GM12892 (cell line): Measurements from ENCODE around the gene MKRN3.

ENCODE experiments used
- DNase-seq: peaks from one replicate; pipeline ENCODE4 v3.0.0; 2011; ENCODE audit not compliant: insufficient read length
- FAIRE-seq: peaks from 2 replicates; lab custom pipeline; 2011; peaks lifted over from hg19 to GRCh38; lab: Jason Lieb, UNC
- POLR2A ChIP-seq: IDR thresholded peaks from 2 replicates; pipeline ENCODE4 v1.6.1; 2011; ENCODE audit warnings: low read depth, low read length, control low read depth
- POLR2AphosphoS5 ChIP-seq: IDR thresholded peaks from 2 replicates; pipeline ENCODE4 v1.6.1; 2011; ENCODE audit warnings: low read depth, low read length, control low read depth
- TAF1 ChIP-seq: IDR thresholded peaks from 2 replicates; pipeline ENCODE4 v1.6.1; 2011; ENCODE audit warnings: low read depth, mild to moderate bottlenecking, control low read depth, low read length, borderline replicate concordance

The MKRN3 gene

DNA sequence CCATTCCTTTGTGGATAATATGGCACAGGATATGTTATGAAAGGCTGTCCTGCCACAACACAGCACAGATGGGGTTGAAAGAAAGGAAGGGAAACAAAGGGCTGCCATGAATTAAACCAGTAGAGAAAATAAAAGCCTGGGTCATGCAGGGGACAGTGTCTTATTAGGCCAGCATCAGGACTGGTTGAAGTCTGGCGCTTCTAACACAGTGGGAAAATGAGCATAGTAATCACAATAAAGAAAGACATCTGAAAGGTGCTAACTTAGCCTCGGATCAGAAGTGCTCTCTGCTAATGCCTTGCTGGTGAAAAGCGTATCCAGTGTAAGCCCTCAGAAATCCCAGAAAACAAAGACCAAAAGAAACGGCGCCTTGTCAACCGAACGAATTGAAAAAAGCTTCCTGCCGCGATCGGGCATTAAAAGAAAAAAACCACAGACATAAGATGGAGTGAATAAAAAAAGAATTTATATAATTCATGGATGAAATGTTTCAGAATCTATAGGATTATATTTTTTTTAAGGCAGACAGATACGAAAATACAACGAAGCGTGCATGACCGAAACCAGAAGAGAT is 566 bp upstream of the MKRN3 start:
- no peak for DNase-seq
- FAIRE-seq, result no peak
- TF ChIP-seq TAF1 (no peak), POLR2AphosphoS5 (no peak), POLR2A (no peak)

DNA sequence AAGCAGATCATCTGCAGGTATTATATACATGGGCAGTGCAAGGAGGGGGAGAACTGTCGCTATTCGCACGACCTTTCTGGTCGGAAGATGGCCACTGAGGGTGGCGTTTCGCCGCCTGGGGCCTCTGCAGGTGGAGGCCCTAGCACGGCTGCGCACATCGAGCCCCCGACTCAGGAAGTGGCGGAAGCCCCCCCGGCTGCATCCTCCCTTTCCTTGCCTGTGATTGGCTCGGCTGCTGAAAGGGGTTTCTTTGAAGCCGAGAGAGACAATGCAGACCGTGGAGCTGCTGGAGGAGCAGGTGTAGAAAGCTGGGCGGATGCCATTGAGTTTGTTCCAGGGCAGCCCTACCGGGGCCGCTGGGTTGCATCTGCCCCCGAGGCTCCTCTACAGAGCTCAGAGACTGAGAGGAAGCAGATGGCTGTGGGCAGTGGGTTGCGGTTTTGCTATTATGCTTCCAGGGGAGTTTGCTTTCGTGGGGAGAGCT is 639 bp downstream of the MKRN3 start:
- DNase-seq (no peak), FAIRE-seq (no peak)
- no peak for TF ChIP-seq POLR2A
- no peak for TF ChIP-seq POLR2AphosphoS5
- TF ChIP-seq TAF1, result no peak

DNA sequence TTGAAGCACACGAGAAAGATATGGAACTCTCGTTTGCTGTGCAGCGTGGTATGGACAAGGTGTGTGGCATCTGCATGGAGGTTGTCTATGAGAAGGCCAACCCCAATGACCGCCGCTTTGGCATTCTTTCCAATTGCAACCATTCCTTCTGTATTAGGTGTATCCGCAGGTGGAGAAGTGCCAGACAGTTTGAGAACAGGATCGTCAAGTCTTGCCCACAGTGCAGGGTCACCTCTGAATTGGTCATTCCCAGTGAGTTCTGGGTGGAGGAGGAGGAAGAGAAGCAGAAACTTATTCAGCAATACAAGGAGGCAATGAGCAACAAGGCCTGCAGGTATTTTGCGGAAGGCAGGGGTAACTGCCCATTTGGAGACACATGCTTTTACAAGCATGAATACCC is 1.2 kb downstream of the MKRN3 start:
- no peak for TF ChIP-seq TAF1
- no peak for TF ChIP-seq POLR2A
- TF ChIP-seq POLR2AphosphoS5, result no peak
- FAIRE-seq, result no peak
- no peak for DNase-seq

DNA sequence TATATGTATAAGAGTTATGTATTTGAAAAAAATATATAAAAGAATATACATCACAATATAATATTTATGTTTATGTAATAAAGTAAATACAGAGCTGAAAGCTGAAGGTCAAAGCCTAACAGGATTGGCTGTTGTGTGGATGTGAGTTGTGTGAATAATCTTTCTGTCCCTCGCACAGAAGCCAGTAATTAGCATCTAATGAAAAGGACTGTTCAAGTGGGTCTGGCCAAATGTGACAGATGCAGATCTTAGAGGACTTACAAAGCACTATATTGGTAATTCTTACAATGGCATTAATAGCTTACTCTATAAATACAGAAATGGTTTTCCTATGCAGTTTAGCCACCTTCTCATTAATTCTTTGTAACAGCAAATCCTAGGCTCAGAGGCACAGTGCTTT is 2.4 kb downstream of the MKRN3 start:
- no peak for FAIRE-seq
- DNase-seq, result no peak
- no peak for TF ChIP-seq POLR2A
- TF ChIP-seq POLR2AphosphoS5, result no peak
- no peak for TF ChIP-seq TAF1

DNA sequence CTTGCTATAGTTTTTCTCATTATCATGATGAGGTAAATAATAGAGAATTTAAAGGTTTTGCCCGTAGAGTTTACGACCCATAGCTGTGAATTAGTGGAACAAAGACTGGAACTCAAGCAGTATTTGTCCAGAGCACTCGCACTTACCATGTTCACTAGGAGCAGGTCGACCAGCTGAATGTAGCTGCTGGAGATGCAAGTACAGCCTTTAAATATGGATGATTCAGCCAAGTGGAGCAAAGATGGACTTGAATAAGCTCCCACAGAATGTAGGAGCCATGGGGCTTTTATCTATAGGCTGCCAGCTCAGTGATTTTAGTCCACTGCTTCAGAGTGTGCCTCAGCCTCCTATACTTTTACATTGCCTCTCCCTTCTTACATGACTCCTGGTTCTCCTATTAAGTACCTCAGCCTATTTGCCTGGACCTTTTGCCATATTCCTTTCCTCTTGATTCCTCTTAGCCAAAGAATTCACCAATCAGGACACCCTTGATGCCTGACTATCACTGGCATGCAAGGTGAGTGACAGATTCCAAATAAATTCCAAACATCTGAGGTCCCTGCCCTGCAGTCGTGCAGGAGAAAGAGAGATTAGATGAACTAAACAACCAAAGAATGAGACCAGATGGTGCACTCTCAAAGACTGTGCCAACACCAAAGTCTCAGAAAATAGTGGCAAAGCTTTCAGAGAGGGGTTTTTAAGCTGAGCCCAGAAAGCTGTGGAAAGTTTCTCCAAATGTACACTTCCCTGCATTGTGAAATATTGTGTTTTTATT is 3.9 kb downstream of the MKRN3 start:
- no peak for TF ChIP-seq POLR2AphosphoS5
- no peak for TF ChIP-seq POLR2A
- no peak for TF ChIP-seq TAF1
- no peak for FAIRE-seq
- DNase-seq, result no peak

GRCh38 chr15:23570486-23570885 is 5.0 kb downstream of the MKRN3 start:
- FAIRE-seq (no peak), DNase-seq (no peak)

GRCh38 chr15:23572844-23573243 is 7.4 kb downstream of the MKRN3 start:
- DNase-seq (no peak), FAIRE-seq (no peak)

More at GRCh38 chr15:23570486-23570885, 5.0 kb downstream of the MKRN3 start:
- TF ChIP-seq POLR2A (no peak), TAF1 (no peak), POLR2AphosphoS5 (no peak)

DNA sequence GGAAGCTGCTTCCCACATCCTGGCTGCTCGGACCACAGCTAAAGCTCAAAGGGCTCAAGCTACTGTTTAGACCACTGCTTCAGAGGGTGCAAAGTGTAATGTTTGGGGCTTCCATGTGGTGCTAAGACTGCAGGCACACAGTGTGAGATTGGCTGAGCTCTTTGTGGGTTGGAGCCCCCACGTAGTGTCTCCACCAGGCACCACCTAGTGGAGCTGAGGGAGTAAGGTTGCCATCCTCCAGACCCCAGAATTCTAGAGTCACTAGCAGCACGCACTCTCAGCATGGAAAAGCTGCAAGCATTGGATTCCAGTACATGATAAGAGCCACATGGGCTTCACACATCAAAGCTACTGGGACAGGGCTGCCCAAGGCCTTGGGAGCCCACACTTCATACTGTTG is 9.3 kb downstream of the MKRN3 start:
- DNase-seq, result no peak

More at GRCh38 chr15:23572844-23573243, 7.4 kb downstream of the MKRN3 start:
- no peak for TF ChIP-seq POLR2A
- no peak for TF ChIP-seq POLR2AphosphoS5
- TF ChIP-seq TAF1, result no peak

GRCh38 chr15:23576061-23576460 is 10.6 kb downstream of the MKRN3 start:
- DNase-seq (no peak), FAIRE-seq (no peak)
- no peak for TF ChIP-seq TAF1
- no peak for TF ChIP-seq POLR2AphosphoS5

More for the DNA sequence above, 9.3 kb downstream of the MKRN3 start:
- TF ChIP-seq POLR2AphosphoS5, result no peak
- TF ChIP-seq TAF1, result no peak
- TF ChIP-seq POLR2A, result no peak
- FAIRE-seq, result no peak

- FAIRE-seq, result no peak
- no peak for DNase-seq
- no peak for TF ChIP-seq TAF1
- no peak for TF ChIP-seq POLR2A
- TF ChIP-seq POLR2AphosphoS5, result no peak
Measured at GRCh38 chr15:23578521-23579150, 13.2 kb downstream of the MKRN3 start.

GRCh38 chr15:23588268-23588667 is 22.8 kb downstream of the MKRN3 start:
- DNase-seq, result no peak
- TF ChIP-seq TAF1 (no peak), POLR2A (no peak), POLR2AphosphoS5 (no peak)
- no peak for FAIRE-seq
